Fibroblast of mammary gland (primary cell): Measurements from ENCODE around the gene UCP2.

ENCODE experiments used
- DNase-seq: peaks from one replicate; pipeline ENCODE4 v3.0.0-alpha.2; 2010; ENCODE audit warnings: low read depth
- H3K4me3 ChIP-seq: 2 replicates; pipeline ENCODE4 v1.5.1; 2011; ENCODE audit warnings: low read depth, mild to moderate bottlenecking, low read length, moderate library complexity; ENCODE audit not compliant: control insufficient read depth
- CTCF ChIP-seq: conservative IDR thresholded peaks from 2 replicates; pipeline ENCODE4 v1.5.1; 2011; ENCODE audit warnings: low read depth, low read length, inconsistent platforms; ENCODE audit not compliant: control insufficient read depth, insufficient read depth

The UCP2 gene, protein sequence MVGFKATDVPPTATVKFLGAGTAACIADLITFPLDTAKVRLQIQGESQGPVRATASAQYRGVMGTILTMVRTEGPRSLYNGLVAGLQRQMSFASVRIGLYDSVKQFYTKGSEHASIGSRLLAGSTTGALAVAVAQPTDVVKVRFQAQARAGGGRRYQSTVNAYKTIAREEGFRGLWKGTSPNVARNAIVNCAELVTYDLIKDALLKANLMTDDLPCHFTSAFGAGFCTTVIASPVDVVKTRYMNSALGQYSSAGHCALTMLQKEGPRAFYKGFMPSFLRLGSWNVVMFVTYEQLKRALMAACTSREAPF

DNA sequence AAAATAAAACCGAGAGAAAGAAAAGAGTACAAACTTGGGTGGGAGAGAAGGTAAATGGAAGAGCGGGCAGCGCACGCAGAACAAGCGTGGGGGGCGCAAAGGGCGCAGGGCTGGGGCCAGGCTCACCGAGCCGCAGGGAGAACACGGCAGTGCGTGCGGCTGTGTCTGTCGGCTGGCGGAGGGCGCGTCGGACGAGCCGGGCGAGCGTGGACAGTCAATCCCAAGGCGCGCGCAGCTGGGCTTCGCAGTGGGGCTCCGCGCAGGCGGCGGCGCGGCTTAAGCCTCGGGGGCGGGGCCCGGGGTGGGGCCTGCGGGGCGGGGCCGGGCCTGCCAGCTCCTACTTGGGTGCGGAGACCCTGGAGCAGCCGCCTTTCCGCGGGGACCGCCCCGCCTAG is at the start of gene UCP2:
UCP2 (minus strand) TSS at position 249 of the 395 bp plus-strand sequence. CDS start 4,465 bp downstream, outside the sequence.
- H3K4me3 ChIP-seq = peak within 1 kb of the TSS; percentile 65
- no peak for TF ChIP-seq CTCF
- DNase-seq = no peak

GRCh38 chr11:74030723-74031676 is 48.4 kb upstream of the UCP2 start:
- no peak overlapping the region for H3K4me3 ChIP-seq
- no peak for TF ChIP-seq CTCF
- peak; percentile 23 for DNase-seq

GRCh38 chr11:74025467-74026166 is 43.0 kb upstream of the UCP2 start:
- no peak overlapping the region for H3K4me3 ChIP-seq
- DNase-seq = peak; percentile 83
- TF ChIP-seq CTCF = no peak

- TF ChIP-seq CTCF = no peak
- H3K4me3 ChIP-seq = no peak overlapping the region
- DNase-seq = peak; percentile 94
These were observed 41.8 kb upstream of the UCP2 start for GRCh38 chr11:74024261-74025029.

GRCh38 chr11:74023276-74023675 is 40.6 kb upstream of the UCP2 start:
- DNase-seq = no peak
- no peak overlapping the region for H3K4me3 ChIP-seq
- no peak for TF ChIP-seq CTCF

- H3K4me3 ChIP-seq = no peak overlapping the region
- no peak for TF ChIP-seq CTCF
- no peak for DNase-seq
These were observed 39.9 kb upstream of the UCP2 start for GRCh38 chr11:74022546-74022945.
